ENCODE results near the gene GSG1L.

The GSG1L gene

DNA sequence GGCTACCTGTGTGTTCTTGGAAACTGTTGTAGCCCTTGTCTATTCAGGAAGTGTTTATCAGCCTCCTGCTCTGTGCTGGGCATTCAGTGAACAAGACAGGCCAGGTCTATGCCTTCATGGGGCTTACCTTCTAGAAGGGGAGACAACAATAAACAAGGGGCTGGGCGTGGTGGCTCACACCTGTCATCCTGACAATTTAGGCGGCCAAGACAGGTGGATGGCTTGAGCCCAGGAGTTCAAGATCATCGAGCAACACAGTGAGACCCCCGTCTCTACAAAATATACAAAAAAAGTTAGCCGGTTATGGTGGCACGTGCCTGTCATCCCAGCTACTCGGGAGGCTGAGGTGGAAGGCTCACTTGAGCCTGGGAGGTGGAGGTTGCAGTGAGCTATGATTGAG, 5.5 kb upstream of the GSG1L start:
- no peak overlapping the region for H3K4me3 ChIP-seq (ENCODE audit: insufficient read depth, low read length, poor library complexity, severe bottlenecking)
- no peak overlapping the region for H2AFZ ChIP-seq (ENCODE audit: low read depth, low read length, severe bottlenecking)
- H3K27me3 ChIP-seq (ENCODE audit: low read length), result no peaks in the 10 kb centered on the region
- H3F3A ChIP-seq (ENCODE audit: insufficient read depth), result no peaks in the 10 kb centered on the region
- no peak overlapping the region for H3K4me2 ChIP-seq (ENCODE audit: low read depth, low read length, poor library complexity, severe bottlenecking)
- H3K36me3 ChIP-seq (ENCODE audit: low read length), result no peaks in the 10 kb centered on the region
- no peak overlapping the region for H3K27ac ChIP-seq (ENCODE audit: low read depth, low read length)
- no peaks in the 10 kb centered on the region for H3K79me2 ChIP-seq (ENCODE audit: insufficient read depth, low read length)
- TF ChIP-seq, protein P1, sequence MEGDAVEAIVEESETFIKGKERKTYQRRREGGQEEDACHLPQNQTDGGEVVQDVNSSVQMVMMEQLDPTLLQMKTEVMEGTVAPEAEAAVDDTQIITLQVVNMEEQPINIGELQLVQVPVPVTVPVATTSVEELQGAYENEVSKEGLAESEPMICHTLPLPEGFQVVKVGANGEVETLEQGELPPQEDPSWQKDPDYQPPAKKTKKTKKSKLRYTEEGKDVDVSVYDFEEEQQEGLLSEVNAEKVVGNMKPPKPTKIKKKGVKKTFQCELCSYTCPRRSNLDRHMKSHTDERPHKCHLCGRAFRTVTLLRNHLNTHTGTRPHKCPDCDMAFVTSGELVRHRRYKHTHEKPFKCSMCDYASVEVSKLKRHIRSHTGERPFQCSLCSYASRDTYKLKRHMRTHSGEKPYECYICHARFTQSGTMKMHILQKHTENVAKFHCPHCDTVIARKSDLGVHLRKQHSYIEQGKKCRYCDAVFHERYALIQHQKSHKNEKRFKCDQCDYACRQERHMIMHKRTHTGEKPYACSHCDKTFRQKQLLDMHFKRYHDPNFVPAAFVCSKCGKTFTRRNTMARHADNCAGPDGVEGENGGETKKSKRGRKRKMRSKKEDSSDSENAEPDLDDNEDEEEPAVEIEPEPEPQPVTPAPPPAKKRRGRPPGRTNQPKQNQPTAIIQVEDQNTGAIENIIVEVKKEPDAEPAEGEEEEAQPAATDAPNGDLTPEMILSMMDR (IDR thresholded peaks at IDR 0.05; ENCODE audit: insufficient read depth, low read length, poor library complexity, severe bottlenecking), result no peak
- no peak for TF ChIP-seq EZH2phosphoT487 (conservative IDR thresholded peaks at IDR 0.05; ENCODE audit: low read length)
- H4K20me1 ChIP-seq (ENCODE audit: low read depth, low read length), result no peaks in the 10 kb centered on the region
- H3K9ac ChIP-seq (ENCODE audit: low read length), result no peak overlapping the region
- H3K9me3 ChIP-seq (ENCODE audit: insufficient read depth, low read length), result no peaks in the 10 kb centered on the region
- H3K9me2 ChIP-seq (replicated peaks; ENCODE audit: insufficient read depth, low read length), result no peaks in the 10 kb centered on the region

DNA sequence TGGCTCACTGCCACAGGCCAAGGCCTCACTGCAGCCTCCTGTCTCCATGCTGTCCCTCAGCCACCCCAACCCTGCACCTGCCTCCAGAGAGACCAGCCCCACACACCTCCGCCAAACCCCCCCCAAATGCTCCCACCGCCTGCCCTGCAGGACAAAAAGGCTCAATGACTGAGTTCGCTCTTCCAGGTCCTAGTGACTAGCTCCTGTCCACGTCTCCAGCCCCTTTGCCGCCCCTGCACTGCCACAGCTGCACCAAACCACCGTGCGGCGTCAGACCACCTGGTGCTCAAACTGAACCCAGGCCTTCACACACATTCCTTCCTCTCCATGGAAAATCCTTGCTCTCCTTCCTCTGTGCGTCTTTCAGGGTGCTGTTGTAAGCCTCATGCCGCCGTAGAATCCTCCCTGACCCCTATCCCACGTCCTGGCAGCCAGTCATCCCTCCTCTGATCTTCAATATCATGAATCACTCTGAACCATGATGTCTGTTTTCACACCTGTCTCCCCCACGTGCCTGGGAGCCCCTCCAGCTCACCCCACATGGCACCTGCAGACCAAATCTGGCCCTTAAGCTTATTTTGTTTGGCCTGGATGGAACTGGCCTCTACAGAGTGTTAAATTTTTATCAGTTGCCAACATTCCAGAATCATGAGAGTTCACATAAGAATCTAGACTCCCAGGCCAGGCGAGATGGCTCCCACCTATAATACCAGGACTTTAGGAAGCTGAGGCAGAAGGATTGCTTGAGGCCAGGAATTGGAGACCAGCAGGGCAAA, 4.3 kb upstream of the GSG1L start:
- no peaks in the 10 kb centered on the region for H3K27me3 ChIP-seq (ENCODE audit: low read length)
- H3K4me2 ChIP-seq (ENCODE audit: low read depth, low read length, poor library complexity, severe bottlenecking), result no peak overlapping the region
- H2AFZ ChIP-seq (ENCODE audit: low read depth, low read length, severe bottlenecking), result no peak overlapping the region
- H3K27ac ChIP-seq (ENCODE audit: low read depth, low read length), result no peak overlapping the region
- H3F3A ChIP-seq (ENCODE audit: insufficient read depth), result no peaks in the 10 kb centered on the region
- no peaks in the 10 kb centered on the region for H3K9me3 ChIP-seq (ENCODE audit: insufficient read depth, low read length)
- H3K9me2 ChIP-seq (replicated peaks; ENCODE audit: insufficient read depth, low read length), result no peaks in the 10 kb centered on the region
- H3K36me3 ChIP-seq (ENCODE audit: low read length), result no peaks in the 10 kb centered on the region
- H4K20me1 ChIP-seq (ENCODE audit: low read depth, low read length), result no peaks in the 10 kb centered on the region
- TF ChIP-seq, protein P1 (IDR thresholded peaks at IDR 0.05; ENCODE audit: insufficient read depth, low read length, poor library complexity, severe bottlenecking), result no peak
- TF ChIP-seq EZH2phosphoT487 (conservative IDR thresholded peaks at IDR 0.05; ENCODE audit: low read length), result no peak
- no peak overlapping the region for H3K4me3 ChIP-seq (ENCODE audit: insufficient read depth, low read length, poor library complexity, severe bottlenecking)
- H3K79me2 ChIP-seq (ENCODE audit: insufficient read depth, low read length), result no peaks in the 10 kb centered on the region
- no peak overlapping the region for H3K9ac ChIP-seq (ENCODE audit: low read length)

DNA sequence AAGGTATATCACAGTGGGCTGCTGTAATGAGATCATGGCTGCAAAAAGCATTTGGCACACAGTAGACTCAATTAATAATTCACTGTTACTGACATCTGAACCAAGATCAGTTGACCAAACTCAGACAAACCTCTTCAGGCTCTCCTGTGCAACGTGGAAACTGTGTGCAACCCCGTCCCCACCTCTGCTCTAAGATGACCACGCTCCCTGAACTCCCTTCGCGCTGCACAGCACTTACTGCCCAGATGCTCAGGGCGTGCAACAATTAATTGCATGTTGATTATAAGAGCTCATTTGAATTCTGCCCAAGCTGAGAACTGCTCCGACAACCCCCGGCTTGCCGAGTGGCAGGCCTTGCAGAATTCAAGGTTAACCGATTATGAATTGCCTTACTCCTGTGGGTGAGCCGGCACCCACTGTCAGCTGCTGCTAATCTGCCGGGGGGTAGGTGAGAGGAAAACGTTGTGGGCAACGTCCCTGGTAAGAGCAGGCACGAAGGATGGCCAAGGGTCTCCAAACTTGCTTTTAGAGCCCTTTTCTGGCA, 1.3 kb upstream of the GSG1L start:
- no peaks in the 10 kb centered on the region for H3K79me2 ChIP-seq (ENCODE audit: insufficient read depth, low read length)
- H3K27me3 ChIP-seq (ENCODE audit: low read length), result no peaks in the 10 kb centered on the region
- H3K9me2 ChIP-seq (replicated peaks; ENCODE audit: insufficient read depth, low read length), result no peaks in the 10 kb centered on the region
- H3K4me3 ChIP-seq (ENCODE audit: insufficient read depth, low read length, poor library complexity, severe bottlenecking), result no peak overlapping the region
- no peaks in the 10 kb centered on the region for H3F3A ChIP-seq (ENCODE audit: insufficient read depth)
- H3K27ac ChIP-seq (ENCODE audit: low read depth, low read length), result no peak overlapping the region
- H2AFZ ChIP-seq (ENCODE audit: low read depth, low read length, severe bottlenecking), result no peak overlapping the region
- H4K20me1 ChIP-seq (ENCODE audit: low read depth, low read length), result no peaks in the 10 kb centered on the region
- no peaks in the 10 kb centered on the region for H3K36me3 ChIP-seq (ENCODE audit: low read length)
- H3K9ac ChIP-seq (ENCODE audit: low read length), result no peak overlapping the region
- TF ChIP-seq, protein P1 (IDR thresholded peaks at IDR 0.05; ENCODE audit: insufficient read depth, low read length, poor library complexity, severe bottlenecking), result no peak
- TF ChIP-seq EZH2phosphoT487 (conservative IDR thresholded peaks at IDR 0.05; ENCODE audit: low read length), result no peak
- no peak overlapping the region for H3K4me2 ChIP-seq (ENCODE audit: low read depth, low read length, poor library complexity, severe bottlenecking)
- no peaks in the 10 kb centered on the region for H3K9me3 ChIP-seq (ENCODE audit: insufficient read depth, low read length)
